GM18511 (cell line): ENCODE measurements around the gene TMEM107.
"Not testable (repeated sequence)": the region's sequence is repeated elsewhere in the genome, so short reads cannot be mapped to it uniquely, and the experiment has no call there.

Source experiments
- ATAC-seq: cut with Tn5 transposase; IDR thresholded peaks from one replicate; pipeline ENCODE4 v1.9.1; 2021; ENCODE audit warnings: mild to moderate bottlenecking, moderate library complexity; ENCODE audit not compliant: unreplicated experiment

The TMEM107 gene

GRCh38 chr17:8176197-8176940 lies at the start of gene TMEM107:
Gene TMEM107 (minus strand): TSS chr17:8176380. CDS start chr17:8176286, 94 bp downstream.
- ATAC-seq = peak; percentile 55

DNA sequence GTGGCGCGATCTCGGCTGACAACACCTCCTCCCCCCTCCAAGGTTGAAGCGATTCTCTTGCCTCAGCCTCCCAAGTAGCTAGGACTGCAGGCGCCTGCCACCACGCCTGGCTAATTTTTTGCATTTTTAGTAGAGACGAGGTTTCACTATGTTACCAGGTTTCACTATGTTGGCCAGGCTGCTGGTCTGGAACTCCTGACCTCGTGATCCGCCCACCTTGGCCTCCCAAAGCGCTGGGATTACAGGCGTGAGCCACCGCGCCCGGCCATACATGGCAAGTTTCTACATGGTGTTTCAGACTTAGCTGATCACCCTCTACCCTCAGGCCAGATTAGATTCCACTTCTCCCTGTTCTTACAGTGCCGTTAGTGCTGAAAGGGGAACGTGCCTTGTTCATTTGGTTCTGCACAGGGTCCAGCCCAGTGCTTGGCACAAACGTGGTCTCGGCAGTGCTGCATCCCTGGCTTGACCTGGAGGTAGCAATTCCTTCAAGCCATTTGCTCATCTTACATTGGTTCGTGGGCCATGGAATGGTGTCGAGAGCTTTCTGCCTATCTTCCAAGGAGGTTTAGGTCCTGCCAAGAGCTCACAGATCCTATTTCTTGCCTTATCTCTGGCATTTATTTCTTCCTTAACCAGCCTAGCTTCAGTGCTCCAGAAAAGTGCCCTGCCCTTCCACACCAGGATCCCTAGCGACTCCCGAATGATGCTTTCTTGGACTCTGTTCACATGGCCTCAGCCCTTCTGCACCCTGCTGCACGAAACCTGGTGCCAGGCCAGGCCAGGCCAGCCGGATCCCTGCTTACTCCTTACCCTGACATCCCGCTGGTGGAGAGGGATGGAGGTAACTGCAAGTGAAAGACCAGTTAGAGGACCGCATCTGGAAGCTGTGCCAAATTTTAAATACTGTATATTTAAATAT lies 49.0 kb upstream of the TMEM107 start:
- ATAC-seq = no peak

DNA sequence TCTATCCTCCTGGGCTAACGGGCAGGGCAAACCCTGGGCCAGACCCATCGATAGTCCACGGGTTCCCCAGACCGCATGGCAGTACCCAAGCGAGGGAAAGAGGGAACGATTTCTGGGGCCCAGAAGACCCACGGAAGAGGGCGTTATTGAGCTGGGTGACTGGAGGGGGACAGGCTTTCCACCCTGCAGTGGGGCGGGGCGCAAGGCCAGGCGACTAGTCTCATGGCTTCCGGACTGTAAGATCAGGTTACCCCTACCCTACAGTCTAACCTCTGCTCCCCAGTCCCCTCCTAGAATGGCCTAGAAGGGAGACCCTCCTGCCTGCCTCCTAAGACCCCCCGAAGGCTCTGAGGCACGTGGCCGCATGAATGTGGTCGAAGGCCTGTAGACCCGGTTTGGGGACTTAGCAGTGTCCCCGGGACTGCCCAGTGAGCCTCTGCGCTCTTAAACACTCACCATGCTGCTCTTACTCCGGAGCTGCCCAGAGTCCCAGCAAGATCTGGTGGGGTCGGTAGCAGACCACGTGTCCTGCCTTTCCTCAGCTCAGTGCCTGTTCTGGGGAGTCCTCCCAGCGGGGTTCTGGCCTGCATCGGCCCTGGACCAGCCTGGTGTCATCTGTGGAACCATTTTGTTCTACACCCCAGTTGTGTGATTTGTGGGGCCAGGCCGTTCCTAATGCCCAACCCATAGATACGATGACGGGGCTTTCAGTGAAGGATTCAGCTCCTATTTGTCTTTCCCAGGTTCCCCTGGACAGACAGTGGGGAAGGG lies 47.4 kb upstream of the TMEM107 start:
- ATAC-seq = no peak

DNA sequence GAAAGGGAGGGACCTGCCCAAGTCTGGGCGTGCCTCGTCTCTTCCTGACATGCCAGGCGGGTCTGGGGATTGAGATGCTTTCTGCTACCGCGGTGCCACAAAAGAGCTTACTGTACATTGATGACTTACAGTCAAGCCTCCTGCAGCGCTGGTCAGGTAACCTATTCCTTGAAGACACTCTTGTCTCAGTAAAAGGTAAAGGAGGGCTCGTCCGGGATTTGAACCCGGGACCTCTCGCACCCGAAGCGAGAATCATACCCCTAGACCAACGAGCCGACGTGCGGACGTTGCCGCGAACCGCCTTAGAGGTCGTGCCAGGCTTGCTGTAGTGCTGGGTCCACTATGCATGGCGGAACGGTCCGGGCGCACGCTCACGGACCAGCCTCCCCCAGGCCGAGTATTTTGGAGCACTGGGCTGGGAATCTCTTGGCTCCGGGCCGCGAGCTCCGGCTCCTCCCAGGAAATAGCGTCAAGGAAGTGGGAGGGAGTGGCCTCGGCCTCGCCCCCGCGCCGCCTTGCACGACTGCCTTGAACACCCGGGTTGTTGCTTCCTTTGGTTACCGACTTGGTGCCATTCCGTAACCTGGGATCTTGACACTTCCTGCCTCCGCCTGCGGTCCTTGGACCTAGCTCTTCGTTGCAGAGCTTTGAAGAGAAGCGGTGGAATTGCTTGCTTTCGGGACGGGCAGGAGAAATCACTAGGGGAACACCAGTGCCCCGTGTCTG lies 46.6 kb upstream of the TMEM107 start:
- peak; percentile 43 for ATAC-seq

DNA sequence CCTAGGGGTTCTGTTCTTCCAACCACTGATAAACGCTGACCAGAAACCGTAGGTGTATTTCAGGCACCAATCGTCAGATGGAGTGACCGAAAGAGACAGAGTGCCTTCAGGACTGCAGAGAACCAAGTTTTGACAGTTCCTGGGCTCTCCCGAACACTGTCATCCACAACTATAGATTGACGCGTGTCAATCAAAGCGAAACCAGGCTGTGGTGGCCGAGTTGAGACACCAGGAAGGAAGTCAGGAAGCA lies 46.1 kb upstream of the TMEM107 start:
- ATAC-seq = peak; percentile 32

GRCh38 chr17:8221663-8222379 lies 45.6 kb upstream of the TMEM107 start:
- peak; percentile 51 for ATAC-seq

GRCh38 chr17:8220783-8221662 lies 44.8 kb upstream of the TMEM107 start:
- ATAC-seq = peak; percentile 25

GRCh38 chr17:8214000-8214399 lies 37.8 kb upstream of the TMEM107 start:
- not testable (repeated sequence) for ATAC-seq

GRCh38 chr17:8212312-8213180 lies 36.4 kb upstream of the TMEM107 start:
- ATAC-seq = no peak

DNA sequence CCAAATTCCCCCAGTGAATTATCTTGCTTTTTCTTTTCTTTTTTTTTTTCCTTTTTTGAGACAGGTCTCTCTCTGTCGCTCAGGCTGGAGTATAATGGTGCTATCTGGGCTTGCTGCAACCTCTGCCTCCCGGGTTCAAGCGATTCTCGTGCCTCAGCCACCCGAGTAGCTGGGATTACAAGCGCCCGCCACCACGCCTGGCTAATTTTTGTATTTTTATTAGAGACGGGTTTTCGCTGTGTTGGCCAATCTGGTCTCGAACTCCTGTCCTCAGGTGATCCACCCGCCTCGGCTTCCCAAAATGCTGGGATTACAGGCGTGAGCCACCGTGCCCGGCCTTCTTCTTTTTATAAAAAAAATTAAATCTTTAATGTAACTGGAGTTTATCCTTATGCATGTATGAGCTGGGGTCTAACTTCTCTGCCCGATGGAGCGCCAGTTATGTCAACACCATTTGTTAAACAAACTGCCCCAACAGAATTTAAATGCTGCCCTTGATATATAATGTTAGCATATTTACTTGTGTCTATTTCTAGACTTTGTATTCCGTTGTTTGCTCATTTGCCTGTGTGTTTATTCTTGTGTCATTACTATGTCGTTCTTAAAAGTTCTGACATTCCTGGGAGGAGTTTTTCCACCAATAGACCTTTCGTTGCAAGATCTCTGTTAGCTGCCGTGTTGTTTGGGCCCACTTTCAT lies 34.7 kb upstream of the TMEM107 start:
- ATAC-seq = no peak

DNA sequence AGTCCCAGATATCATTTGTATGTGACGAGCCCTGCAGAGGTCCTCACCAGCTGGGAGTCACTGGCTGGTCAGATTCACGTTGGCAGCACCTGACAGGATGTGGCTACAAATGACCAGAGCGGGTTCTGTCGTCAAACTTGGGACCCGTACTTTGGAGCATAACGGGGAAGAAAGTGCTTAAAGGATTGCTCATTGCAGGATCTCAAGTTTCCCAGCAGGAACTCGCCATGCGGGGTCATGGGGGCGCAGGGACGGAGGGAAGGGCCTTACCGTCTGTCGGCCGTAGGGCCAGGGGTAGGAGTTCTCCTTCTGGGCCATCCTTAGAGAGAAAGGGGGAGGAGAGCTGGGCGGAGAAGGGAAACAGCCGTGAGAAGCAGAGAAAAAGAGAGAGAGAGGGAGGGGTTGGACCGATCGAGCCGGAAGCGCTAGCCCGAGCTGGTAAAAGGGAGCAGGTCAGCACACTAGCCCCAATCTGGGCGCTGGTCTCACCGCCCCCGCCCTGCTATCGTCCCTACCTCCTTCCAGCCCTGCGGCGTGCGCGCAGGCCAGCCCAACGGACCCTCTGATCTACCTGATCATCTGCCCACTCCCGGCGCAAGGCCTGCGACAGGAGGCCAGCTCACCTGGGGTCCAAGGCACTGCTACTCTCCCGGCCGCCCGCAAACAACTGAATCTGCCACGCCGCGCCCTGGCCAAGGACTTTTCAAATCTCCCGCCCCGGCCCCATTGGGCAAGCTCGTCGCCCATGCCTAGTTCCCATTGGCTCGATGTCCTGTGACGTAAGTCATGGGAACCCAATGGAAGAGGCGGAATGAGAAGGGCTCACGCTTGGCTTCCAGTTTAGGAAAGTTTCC lies 34.0 kb upstream of the TMEM107 start, which contains the start of gene AURKB:
Gene AURKB, minus strand, starts transcription at position 669 of the 854 bp plus-strand sequence. Its CDS starts 351 bp downstream, at position 318.
- ATAC-seq = no peak

- no peak for ATAC-seq
Measured at GRCh38 chr17:8206536-8206935, 30.4 kb upstream of the TMEM107 start.

GRCh38 chr17:8204761-8205555 lies 28.8 kb upstream of the TMEM107 start:
- ATAC-seq = no peak

DNA sequence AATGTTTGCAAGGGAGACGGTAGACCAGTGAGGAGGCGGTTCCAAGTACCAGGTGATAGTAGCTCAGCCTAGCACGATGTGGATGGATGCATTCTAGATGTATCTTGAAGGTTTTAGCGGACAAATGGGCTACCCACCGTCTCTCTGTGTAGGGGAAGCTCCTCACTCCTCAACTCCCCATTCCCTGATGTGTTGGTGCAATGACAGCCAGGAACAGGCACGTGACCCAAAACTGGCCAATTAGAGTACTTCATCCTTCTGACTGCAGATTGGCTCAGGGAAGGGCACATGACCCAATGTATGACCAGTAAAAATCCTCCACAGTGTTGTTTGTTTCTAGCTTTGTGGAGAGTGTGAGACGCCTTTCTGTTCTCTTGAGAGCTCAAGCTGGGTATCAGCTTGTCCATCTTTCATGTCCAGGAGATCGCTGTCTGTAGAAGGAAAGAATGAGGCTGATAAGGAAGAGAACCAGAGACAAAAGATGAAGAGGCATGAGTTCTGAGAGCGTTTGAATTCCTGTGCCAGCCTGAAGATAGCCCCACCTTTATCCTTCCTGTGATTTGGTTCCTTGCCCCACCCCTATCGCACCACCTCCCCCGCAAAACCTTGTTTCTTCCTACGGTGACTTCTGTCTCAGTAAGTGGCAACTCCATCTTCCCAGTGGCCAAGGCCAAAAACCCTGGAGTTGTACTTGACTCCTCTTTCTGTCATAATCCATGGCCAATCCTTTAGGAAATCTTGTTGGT lies 16.1 kb upstream of the TMEM107 start:
- ATAC-seq = no peak

GRCh38 chr17:8190506-8190905 lies 14.3 kb upstream of the TMEM107 start:
- no peak for ATAC-seq
